Endothelial cell of umbilical vein (primary cell): Measurements from ENCODE around the gene RRP1. TPM values are rescaled to one million over a fixed set of nuclear protein-coding genes. Genes with fewer than 3 reads are reported as not detected.

Experiments used
- BruUV-seq: library from RNA; stranded (reverse); fragments of 400-500 nt; replicated peaks from 2 replicates; lab custom pipeline; 2021; lab: Mats Ljungman, UMichigan
- CTCF ChIA-PET: fragments of 300-600, 350-600 bp; sonication (Branson Sonifier 250); formaldehyde crosslinking; loops from one replicate; lab custom pipeline; 2021; ENCODE audit warnings: antibody characterized with exemption, inconsistent platforms; lab: Charles Lee
- POLR2A ChIA-PET: fragments of 300-600, 350-600 bp; sonication (Branson Sonifier 250); formaldehyde crosslinking; loops from one replicate; lab custom pipeline; 2021; ENCODE audit warnings: antibody characterized with exemption, inconsistent platforms; lab: Charles Lee
- DNase-seq: peaks from one replicate; pipeline ENCODE4 v3.0.0-alpha.2; 2011; ENCODE audit warnings: low read depth, low spot score
- FAIRE-seq: peaks from 2 replicates; lab custom pipeline; 2011; peaks lifted over from hg19 to GRCh38; lab: Jason Lieb, UNC
- H2AFZ ChIP-seq: 2 replicates; pipeline ENCODE4 v1.6.0; 2012; ENCODE audit warnings: low read depth, low read length, control low read depth, inconsistent platforms
- H3K27ac ChIP-seq: 2 replicates; pipeline ENCODE4 v1.5.1; 2011; ENCODE audit warnings: low read depth, mild to moderate bottlenecking, control low read depth, low read length, moderate library complexity; ENCODE audit not compliant: insufficient read depth
- H3K27me3 ChIP-seq, 2 experiments: 2 replicates each; pipeline versions ENCODE4 v1.6.0 to v1.6.1; 2011; ENCODE audit warnings: low read length in 2 of 2, mixed read lengths in 1 of 2; ENCODE audit not compliant: control insufficient read depth in 2 of 2, insufficient read depth in 2 of 2
- H3K36me3 ChIP-seq, 2 experiments: 2 replicates in 1 of 2; 3 replicates in 1 of 2; pipeline ENCODE4 v1.5.1; 2011; ENCODE audit warnings: low read length in 2 of 2, mild to moderate bottlenecking in 1 of 2, moderate library complexity in 1 of 2; ENCODE audit not compliant: control insufficient read depth in 2 of 2, insufficient read depth in 2 of 2; ENCODE audit errors: extremely low read depth in 1 of 2
- H3K4me1 ChIP-seq: 3 replicates; pipeline ENCODE4 v1.5.1; 2011; ENCODE audit warnings: mild to moderate bottlenecking, low read length; ENCODE audit not compliant: control insufficient read depth, insufficient read depth; ENCODE audit errors: extremely low read depth
- H3K4me2 ChIP-seq: 2 replicates; pipeline ENCODE4 v1.6.1; 2011; ENCODE audit warnings: low read length, control low read depth, mixed read lengths; ENCODE audit not compliant: insufficient read depth
- H3K4me3 ChIP-seq, 3 experiments: fragments of 200-600 bp in 1 of 3; sonication (generic), shearing (Covaris generic) in 1 of 3; replicated peaks in 1 of 3; 2 replicates each; pipeline ENCODE4 v1.5.1; 2011 to 2016; ENCODE audit warnings: control low read depth in 3 of 3, low read length in 3 of 3, mild to moderate bottlenecking in 2 of 3, inconsistent platforms in 1 of 3, low read depth in 1 of 3, moderate library complexity in 1 of 3; ENCODE audit not compliant: insufficient read depth in 1 of 3
- H3K79me2 ChIP-seq: 2 replicates; pipeline ENCODE4 v1.6.0; 2012; ENCODE audit warnings: low read length, inconsistent platforms; ENCODE audit not compliant: control insufficient read depth, insufficient read depth
- H3K9ac ChIP-seq: replicated peaks from 2 replicates; pipeline ENCODE3; 2011; ENCODE audit warnings: low read length, control low read depth; ENCODE audit not compliant: insufficient read depth; ENCODE audit errors: extremely low read depth
- H3K9me1 ChIP-seq: replicated peaks from 3 replicates; pipeline ENCODE4 v1.6.0; 2011; ENCODE audit warnings: mild to moderate bottlenecking, low read length; ENCODE audit not compliant: control insufficient read depth, insufficient read depth; ENCODE audit errors: extremely low read depth
- H3K9me3 ChIP-seq: replicated peaks from 2 replicates; pipeline ENCODE4 v1.5.1; 2012; ENCODE audit warnings: low read length, inconsistent platforms; ENCODE audit not compliant: control insufficient read depth, insufficient read depth
- H4K20me1 ChIP-seq: replicated peaks from 2 replicates; pipeline ENCODE3; 2011; ENCODE audit warnings: mild to moderate bottlenecking, low read length; ENCODE audit not compliant: control insufficient read depth, insufficient read depth; ENCODE audit errors: extremely low read depth
- EZH2 ChIP-seq: IDR thresholded peaks from 2 replicates; pipeline ENCODE4 v1.6.1; 2012; ENCODE audit warnings: borderline replicate concordance, low read depth, mild to moderate bottlenecking, moderate library complexity, low read length, inconsistent platforms; ENCODE audit not compliant: severe bottlenecking
- FOS ChIP-seq: IDR thresholded peaks from 2 replicates; pipeline ENCODE4 v1.6.1; 2011; ENCODE audit warnings: mild to moderate bottlenecking, low read length, moderate library complexity, borderline replicate concordance; ENCODE audit not compliant: insufficient read depth
- GATA2 ChIP-seq: IDR thresholded peaks from 2 replicates; pipeline ENCODE4 v1.7.0; 2011; ENCODE audit warnings: low read depth, mild to moderate bottlenecking, moderate library complexity, mixed read lengths, low read length; ENCODE audit not compliant: insufficient read length, insufficient read depth
- JUN ChIP-seq: IDR thresholded peaks from 2 replicates; pipeline ENCODE4 v1.6.1; 2011; ENCODE audit warnings: borderline replicate concordance, low read depth; ENCODE audit not compliant: insufficient read length, insufficient read depth
- MYC ChIP-seq: IDR thresholded peaks from one replicate; pipeline ENCODE4 v1.6.1; 2011; ENCODE audit warnings: mild to moderate bottlenecking, low read depth, low read length
- POLR2A ChIP-seq: IDR thresholded peaks from 2 replicates; pipeline ENCODE4 v1.6.1; 2012; ENCODE audit warnings: low read depth, mild to moderate bottlenecking, control low read depth, low read length
- POLR2AphosphoS5 ChIP-seq: IDR thresholded peaks from 2 replicates; pipeline ENCODE4 v1.6.1; 2012; ENCODE audit warnings: low read depth, mild to moderate bottlenecking, control low read depth, low read length, moderate library complexity; ENCODE audit not compliant: insufficient read depth
- dilution Hi-C: fragments of 300-500 bp; cut with MboI; formaldehyde crosslinking; loops from one replicate; pipeline ENCODE4 v1.15.0; 2019; ENCODE audit warnings: low sequenced_read_pairs; ENCODE audit not compliant: extremely low pct_ligation_motif_present
- intact Hi-C: fragments of 100-400 bp; cut with micrococcal nuclease; formaldehyde crosslinking; loops from one replicate; pipeline ENCODE4 v1.10.0; 2022
- polyA plus RNA-seq, 4 experiments: library from polyadenylated mRNA; depleted of rRNA in 3 of 4; stranded (reverse) in 3 of 4; unstranded in 1 of 4; fragments of >200 nt; gene quantifications; 2 replicates each; pipeline versions ENCODE4 v1.2.1 to v1.2.3, GENCODE V29; 2011 to 2012; ENCODE audit warnings: missing spikeins in 1 of 4
- total RNA-seq: library from RNA; stranded (reverse); gene quantifications from 2 replicates; pipeline ENCODE4 v1.2.3, GENCODE V29; 2021
- TF ChIP-seq, protein P1 (sequence below), 2 donors: IDR thresholded peaks; 1 replicate in 1 of 2; 2 replicates in 1 of 2; pipeline ENCODE4 v1.5.1; 2011; ENCODE audit warnings: low read length in 2 of 2, mild to moderate bottlenecking in 2 of 2, moderate library complexity in 2 of 2, control low read depth in 1 of 2, inconsistent platforms in 1 of 2, low read depth in 1 of 2; ENCODE audit not compliant: insufficient read depth in 1 of 2; ENCODE audit errors: extremely low read depth in 1 of 2
- TF ChIP-seq, protein P2 (sequence below): IDR thresholded peaks from 2 replicates; pipeline ENCODE4 v1.6.1; 2011; ENCODE audit not compliant: insufficient read depth, insufficient read length

Gene RRP1
- total and polyA plus RNA-seq, 2 donors (not counting 3 experiments of a cell fraction or from before 2014, with no cell fraction given): 15.2 to 36.3 TPM

DNA sequence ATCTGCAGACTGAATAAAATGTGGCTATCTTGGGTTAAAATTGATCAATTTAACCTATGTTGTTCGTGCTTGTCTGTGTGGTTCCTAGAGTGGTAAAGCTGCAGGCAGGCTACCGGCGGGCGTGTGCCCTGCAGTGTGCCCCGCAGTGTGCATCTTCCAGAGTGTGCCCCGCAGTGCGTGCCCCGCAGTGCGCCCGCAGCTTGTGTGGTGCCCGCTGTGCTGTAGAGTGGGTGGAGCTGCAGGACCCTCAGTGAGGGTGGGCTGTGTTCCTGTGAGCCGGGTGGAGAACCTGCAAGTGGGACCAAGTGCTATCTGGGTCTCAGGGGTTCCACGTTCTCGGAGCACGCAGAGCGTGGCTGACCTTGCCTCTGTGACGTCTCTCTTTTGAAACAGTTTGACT lies 10.7 kb downstream of the RRP1 start:
- Histone ChIP-seq H3K36me3 (peaks cover 10 to 64% of the 10 kb centered on the region in 2 experiments), H3K9me1 (no peaks in the 10 kb centered on the region), H4K20me1 (no peaks in the 10 kb centered on the region), H3K9ac (no peak overlapping the region), H3K4me1 (no peaks in the 10 kb centered on the region), H3K27me3 (no peaks in the 10 kb centered on the region), H2AFZ (no peak overlapping the region), H3K27ac (no peak overlapping the region), H3K79me2 (no peaks in the 10 kb centered on the region), H3K4me2 (no peak overlapping the region), H3K9me3 (no peaks in the 10 kb centered on the region), H3K4me3 (no peak overlapping the region)
- DNase-seq (no peak), FAIRE-seq (no peak)
- TF ChIP-seq POLR2A (no peak), GATA2 (no peak), FOS (no peak), EZH2 (no peak), POLR2AphosphoS5 (no peak), JUN (no peak), MYC (no peak)
- TF ChIP-seq, protein P1, sequence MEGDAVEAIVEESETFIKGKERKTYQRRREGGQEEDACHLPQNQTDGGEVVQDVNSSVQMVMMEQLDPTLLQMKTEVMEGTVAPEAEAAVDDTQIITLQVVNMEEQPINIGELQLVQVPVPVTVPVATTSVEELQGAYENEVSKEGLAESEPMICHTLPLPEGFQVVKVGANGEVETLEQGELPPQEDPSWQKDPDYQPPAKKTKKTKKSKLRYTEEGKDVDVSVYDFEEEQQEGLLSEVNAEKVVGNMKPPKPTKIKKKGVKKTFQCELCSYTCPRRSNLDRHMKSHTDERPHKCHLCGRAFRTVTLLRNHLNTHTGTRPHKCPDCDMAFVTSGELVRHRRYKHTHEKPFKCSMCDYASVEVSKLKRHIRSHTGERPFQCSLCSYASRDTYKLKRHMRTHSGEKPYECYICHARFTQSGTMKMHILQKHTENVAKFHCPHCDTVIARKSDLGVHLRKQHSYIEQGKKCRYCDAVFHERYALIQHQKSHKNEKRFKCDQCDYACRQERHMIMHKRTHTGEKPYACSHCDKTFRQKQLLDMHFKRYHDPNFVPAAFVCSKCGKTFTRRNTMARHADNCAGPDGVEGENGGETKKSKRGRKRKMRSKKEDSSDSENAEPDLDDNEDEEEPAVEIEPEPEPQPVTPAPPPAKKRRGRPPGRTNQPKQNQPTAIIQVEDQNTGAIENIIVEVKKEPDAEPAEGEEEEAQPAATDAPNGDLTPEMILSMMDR (IDR thresholded peaks at IDR 0.05; ENCODE audit: extremely low read depth in 1 of 2, insufficient read depth in 1 of 2, low read depth in 1 of 2, low read length in 2 of 2): no peak
- TF ChIP-seq, protein P2, sequence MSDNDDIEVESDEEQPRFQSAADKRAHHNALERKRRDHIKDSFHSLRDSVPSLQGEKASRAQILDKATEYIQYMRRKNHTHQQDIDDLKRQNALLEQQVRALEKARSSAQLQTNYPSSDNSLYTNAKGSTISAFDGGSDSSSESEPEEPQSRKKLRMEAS: no peak
- intact Hi-C loops: no loop called here
- BruUV-seq: no TSS peak
- CTCF ChIA-PET: interaction anchor here (1.8 kb wide), 1 partner anchor 10 kb away, joined by 4 read pairs; the partner anchor contains the start of gene RRP1
- dilution Hi-C loops: no loop called here
- POLR2A ChIA-PET: no interaction called here
